ENCODE data around the gene PTPRU.
"Not testable (repeated sequence)": the region's sequence is repeated elsewhere in the genome, so short reads cannot be mapped to it uniquely, and the experiment has no call there.

PTPRU gene

GRCh38 chr1:29224356-29224837, 11.9 kb upstream of the PTPRU start:
- H3K36me3 ChIP-seq (ENCODE audit: insufficient read depth, low read length) = peaks cover 5% of the 10 kb centered on the region; the same call in 1 of the 2 replicates
- no peak overlapping the region for H3K27ac ChIP-seq
- H3K9me3 ChIP-seq (ENCODE audit: low read depth, low read length) = no peaks in the 10 kb centered on the region
- no peak for DNase-seq (ENCODE audit: low read depth, low spot score)
- H3K9ac ChIP-seq (ENCODE audit: insufficient read length) = no peak overlapping the region
- TF ChIP-seq EZH2 (IDR thresholded peaks at IDR 0.05) (no peak), POLR2AphosphoS5 (IDR thresholded peaks at IDR 0.05; ENCODE audit: borderline replicate concordance, low read depth, low read length) (no peak)
- no peak overlapping the region for H3K4me3 ChIP-seq

GRCh38 chr1:29225361-29225760, 11.0 kb upstream of the PTPRU start:
- no peak overlapping the region for H3K27ac ChIP-seq
- no peaks in the 10 kb centered on the region for H3K9me3 ChIP-seq (ENCODE audit: low read depth, low read length)
- H3K36me3 ChIP-seq (ENCODE audit: insufficient read depth, low read length) = peaks cover 3% of the 10 kb centered on the region; the same call in 1 of the 2 replicates
- H3K4me3 ChIP-seq = no peak overlapping the region
- DNase-seq (ENCODE audit: low read depth, low spot score) = no peak
- TF ChIP-seq EZH2 (IDR thresholded peaks at IDR 0.05) = no peak
- TF ChIP-seq POLR2AphosphoS5 (IDR thresholded peaks at IDR 0.05; ENCODE audit: borderline replicate concordance, low read depth, low read length) = no peak
- TF ChIP-seq FOXP2 (optimal IDR thresholded peaks at IDR 0.05; ENCODE audit: control extremely low read depth, extremely low read length, insufficient read depth) = no peak
- H3K9ac ChIP-seq (ENCODE audit: insufficient read length) = no peak overlapping the region

- no peaks in the 10 kb centered on the region for H3K9me3 ChIP-seq (ENCODE audit: low read depth, low read length)
- H3K9ac ChIP-seq (ENCODE audit: insufficient read length) = no peak overlapping the region
- no peaks in the 10 kb centered on the region; the same call in 1 of the 2 replicates for H3K36me3 ChIP-seq (ENCODE audit: insufficient read depth, low read length)
- H3K27ac ChIP-seq = no peak overlapping the region
- H3K4me3 ChIP-seq = no peak overlapping the region
- TF ChIP-seq POLR2AphosphoS5 (IDR thresholded peaks at IDR 0.05; ENCODE audit: borderline replicate concordance, low read depth, low read length) (no peak), FOXP2 (optimal IDR thresholded peaks at IDR 0.05; ENCODE audit: control extremely low read depth, extremely low read length, insufficient read depth) (no peak), EZH2 (IDR thresholded peaks at IDR 0.05) (no peak)
- no peak for DNase-seq (ENCODE audit: low read depth, low spot score)
These were observed 8.8 kb upstream of the PTPRU start for GRCh38 chr1:29227511-29227910.

GRCh38 chr1:29230204-29230552, 6.1 kb upstream of the PTPRU start:
- no peaks in the 10 kb centered on the region for H3K9me3 ChIP-seq (ENCODE audit: low read depth, low read length)
- TF ChIP-seq FOXP2 (optimal IDR thresholded peaks at IDR 0.05; ENCODE audit: control extremely low read depth, extremely low read length, insufficient read depth) (no peak), EZH2 (IDR thresholded peaks at IDR 0.05) (no peak), POLR2AphosphoS5 (IDR thresholded peaks at IDR 0.05; ENCODE audit: borderline replicate concordance, low read depth, low read length) (no peak)
- peak overlapping the region; percentile 90 for H3K9ac ChIP-seq (ENCODE audit: insufficient read length)
- peak overlapping the region; percentile 88 for H3K4me3 ChIP-seq
- no peaks in the 10 kb centered on the region for H3K36me3 ChIP-seq (ENCODE audit: insufficient read depth, low read length)
- H3K27ac ChIP-seq = no peak overlapping the region
- no peak for DNase-seq (ENCODE audit: low read depth, low spot score)

GRCh38 chr1:29230553-29231378, 5.6 kb upstream of the PTPRU start, which contains the start of gene MECR:
MECR (minus strand) TSS chr1:29230934; CDS start chr1:29230906, 28 bp downstream.
- no peaks in the 10 kb centered on the region for H3K36me3 ChIP-seq (ENCODE audit: insufficient read depth, low read length)
- peak within 1 kb of the TSS; percentile 12; the same call in 1 of the 2 replicates for H3K27ac ChIP-seq
- peak within 1 kb of the TSS; percentile 88 for H3K4me3 ChIP-seq
- no peaks in the 10 kb centered on the region for H3K9me3 ChIP-seq (ENCODE audit: low read depth, low read length)
- peak within 1 kb of the TSS; percentile 90 for H3K9ac ChIP-seq (ENCODE audit: insufficient read length)
- DNase-seq (ENCODE audit: low read depth, low spot score) = peak; percentile 66
- TF ChIP-seq EZH2 (IDR thresholded peaks at IDR 0.05) = no peak
- TF ChIP-seq FOXP2 (optimal IDR thresholded peaks at IDR 0.05; ENCODE audit: control extremely low read depth, extremely low read length, insufficient read depth) = peak; percentile 79
- peak; percentile 96 for TF ChIP-seq POLR2AphosphoS5 (IDR thresholded peaks at IDR 0.05; ENCODE audit: borderline replicate concordance, low read depth, low read length)

GRCh38 chr1:29232387-29232786, 3.9 kb upstream of the PTPRU start:
- Histone ChIP-seq H3K9ac (ENCODE audit: insufficient read length) (no peak overlapping the region), H3K9me3 (ENCODE audit: low read depth, low read length) (no peaks in the 10 kb centered on the region), H3K4me3 (no peak overlapping the region), H3K36me3 (ENCODE audit: insufficient read depth, low read length) (no peaks in the 10 kb centered on the region), H3K27ac (no peak overlapping the region)
- DNase-seq (ENCODE audit: low read depth, low spot score) = no peak
- TF ChIP-seq POLR2AphosphoS5 (IDR thresholded peaks at IDR 0.05; ENCODE audit: borderline replicate concordance, low read depth, low read length) (no peak), FOXP2 (optimal IDR thresholded peaks at IDR 0.05; ENCODE audit: control extremely low read depth, extremely low read length, insufficient read depth) (no peak), EZH2 (IDR thresholded peaks at IDR 0.05) (no peak)

- Histone ChIP-seq H3K9ac (ENCODE audit: insufficient read length) (no peak overlapping the region), H3K9me3 (ENCODE audit: low read depth, low read length) (no peaks in the 10 kb centered on the region), H3K27ac (no peak overlapping the region), H3K36me3 (ENCODE audit: insufficient read depth, low read length) (no peaks in the 10 kb centered on the region), H3K4me3 (no peak overlapping the region)
- DNase-seq (ENCODE audit: low read depth, low spot score) = no peak
- TF ChIP-seq FOXP2 (optimal IDR thresholded peaks at IDR 0.05; ENCODE audit: control extremely low read depth, extremely low read length, insufficient read depth) (no peak), POLR2AphosphoS5 (IDR thresholded peaks at IDR 0.05; ENCODE audit: borderline replicate concordance, low read depth, low read length) (no peak), EZH2 (IDR thresholded peaks at IDR 0.05) (no peak)
These were observed 2.6 kb upstream of the PTPRU start for GRCh38 chr1:29233693-29234092.

- no peak for DNase-seq (ENCODE audit: low read depth, low spot score)
- no peak overlapping the region for H3K4me3 ChIP-seq
- H3K9ac ChIP-seq (ENCODE audit: insufficient read length) = no peak overlapping the region
- H3K9me3 ChIP-seq (ENCODE audit: low read depth, low read length) = no peaks in the 10 kb centered on the region
- H3K36me3 ChIP-seq (ENCODE audit: insufficient read depth, low read length) = no peaks in the 10 kb centered on the region
- no peak for TF ChIP-seq POLR2AphosphoS5 (IDR thresholded peaks at IDR 0.05; ENCODE audit: borderline replicate concordance, low read depth, low read length)
- TF ChIP-seq FOXP2 (optimal IDR thresholded peaks at IDR 0.05; ENCODE audit: control extremely low read depth, extremely low read length, insufficient read depth) = no peak
- no peak for TF ChIP-seq EZH2 (IDR thresholded peaks at IDR 0.05)
- H3K27ac ChIP-seq = no peak overlapping the region
These were observed 1.9 kb upstream of the PTPRU start for GRCh38 chr1:29234471-29234870.

GRCh38 chr1:29234881-29235280, 1.4 kb upstream of the PTPRU start:
- not testable (repeated sequence) for DNase-seq (ENCODE audit: low read depth, low spot score); H3K9ac ChIP-seq (ENCODE audit: insufficient read length); H3K36me3 ChIP-seq (ENCODE audit: insufficient read depth, low read length); H3K9me3 ChIP-seq (ENCODE audit: low read depth, low read length); H3K4me3 ChIP-seq; H3K27ac ChIP-seq

Data from SK-N-MC (cell line).